NCI-H2107 treated with DMSO at 0.1 percent for 48 hours (cell line): Measurements from ENCODE around the gene GSTM2.
"Not testable (repeated sequence)": the region's sequence is repeated elsewhere in the genome, so short reads cannot be mapped to it uniquely, and the experiment has no call there.

Source experiments
- DNase-seq: peaks from one replicate; lab custom pipeline; 2025; ENCODE audit not compliant: unreplicated experiment; lab: John Stamatoyannopoulos, UW

GSTM2 gene

DNA sequence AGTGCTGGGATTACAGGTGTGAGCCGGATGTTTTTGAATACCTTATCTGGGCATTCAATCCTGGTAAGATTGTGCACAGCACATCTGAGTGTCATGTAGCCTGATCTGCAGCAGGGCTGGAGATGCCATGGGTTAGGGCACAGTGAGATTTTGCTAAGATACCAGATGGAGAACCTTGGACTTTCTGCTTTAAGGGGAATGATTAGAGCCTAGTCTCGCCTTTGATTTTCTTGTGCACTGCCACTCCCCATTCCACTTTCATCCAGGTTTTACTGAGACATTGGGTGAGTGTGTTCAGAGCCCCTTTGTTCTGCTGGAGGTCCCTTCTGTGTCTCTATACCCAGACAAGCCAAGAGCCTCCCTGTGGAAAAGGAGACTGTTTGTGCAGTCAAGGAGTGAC, 6.0 kb downstream of the GSTM2 start:
- not testable (repeated sequence) for DNase-seq

DNA sequence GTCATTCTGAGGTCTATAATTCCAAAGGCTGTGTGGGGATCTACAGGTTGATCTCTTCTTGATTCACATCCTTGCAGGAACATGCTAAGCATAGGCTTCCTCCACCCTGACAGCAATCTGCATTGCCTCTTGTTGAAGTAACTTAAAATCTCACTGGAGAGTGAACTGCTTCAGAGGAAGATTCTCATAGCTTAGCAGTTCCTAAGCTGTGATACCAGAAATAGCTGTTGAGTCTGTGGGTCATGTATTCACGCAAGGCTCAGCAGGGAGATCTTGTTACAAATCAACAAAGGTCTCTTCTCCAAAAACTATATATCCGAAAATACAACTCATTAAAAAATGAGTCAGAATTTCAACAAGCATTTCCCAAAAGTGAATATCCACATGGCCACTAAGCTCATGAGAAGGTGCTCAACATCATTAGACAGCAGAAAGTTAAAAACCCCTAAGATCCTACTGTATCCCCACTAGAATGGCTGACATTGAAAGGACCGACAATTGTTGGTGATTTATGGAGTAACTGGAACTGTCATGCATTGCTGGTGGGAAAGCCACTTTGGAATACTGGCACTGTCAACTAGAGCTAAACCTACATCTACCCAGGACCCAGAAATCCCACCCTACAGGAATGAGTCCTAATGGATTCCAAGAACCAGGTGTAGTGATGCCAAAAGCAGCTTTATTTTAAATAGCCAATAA, 9.0 kb downstream of the GSTM2 start:
- not testable (repeated sequence) for DNase-seq

DNA sequence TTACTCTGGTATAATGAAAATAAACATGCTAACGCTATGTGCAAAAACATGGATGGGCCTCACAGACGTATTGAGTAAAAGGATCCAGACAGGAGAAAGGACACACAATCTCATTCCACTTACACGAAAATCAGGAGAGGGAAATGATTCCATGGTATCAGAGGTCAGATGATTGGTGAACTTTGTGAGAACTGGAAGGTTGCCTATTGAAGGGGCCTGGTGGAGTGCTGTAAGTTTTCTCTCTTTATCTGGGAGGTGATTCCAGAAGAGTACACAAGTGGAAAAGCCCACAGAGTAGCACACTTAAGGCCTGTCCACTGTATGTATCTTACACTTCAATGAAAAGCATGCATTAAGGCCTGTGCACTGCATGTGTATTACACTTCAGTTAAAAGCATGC, 9.6 kb downstream of the GSTM2 start:
- no peak for DNase-seq

DNA sequence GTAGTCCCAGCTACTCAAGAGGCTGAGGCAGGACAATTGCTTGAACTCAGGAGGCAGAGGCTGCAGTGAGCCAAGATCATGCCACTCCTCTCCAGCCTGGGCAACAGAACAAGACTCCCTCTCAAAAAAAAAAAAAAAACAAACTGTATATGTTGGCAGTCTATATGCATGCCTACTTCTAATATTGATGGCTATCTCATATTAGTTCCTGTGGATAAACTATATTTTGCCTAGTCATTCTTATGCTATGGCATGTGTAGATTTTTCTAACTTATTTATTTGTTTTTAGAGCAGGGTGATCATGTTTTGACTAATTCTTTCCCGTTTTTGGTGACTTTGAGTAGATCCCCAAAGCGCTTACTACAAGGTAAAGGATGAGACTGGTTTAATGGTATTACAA, 10.8 kb downstream of the GSTM2 start:
- DNase-seq: not testable (repeated sequence)

DNA sequence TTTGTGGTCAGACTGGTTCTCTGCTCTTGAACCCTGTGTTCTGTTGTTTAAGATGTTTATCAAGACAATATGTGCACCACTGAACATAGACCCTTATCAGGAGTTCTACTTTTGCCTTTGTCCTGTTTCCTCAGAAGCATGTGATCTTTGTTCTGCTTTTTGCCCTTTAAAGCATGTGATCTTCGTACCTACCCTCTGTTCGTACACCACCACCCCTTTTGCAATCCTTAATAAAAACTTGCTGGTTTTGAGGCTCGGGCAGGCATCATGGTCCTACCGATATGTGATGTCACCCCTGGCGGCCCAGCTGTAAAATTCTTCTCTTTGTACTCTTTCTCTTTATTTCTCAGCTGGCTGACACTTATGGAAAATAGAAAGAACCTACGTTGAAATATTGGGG, 16.9 kb downstream of the GSTM2 start:
- DNase-seq: not testable (repeated sequence)

DNA sequence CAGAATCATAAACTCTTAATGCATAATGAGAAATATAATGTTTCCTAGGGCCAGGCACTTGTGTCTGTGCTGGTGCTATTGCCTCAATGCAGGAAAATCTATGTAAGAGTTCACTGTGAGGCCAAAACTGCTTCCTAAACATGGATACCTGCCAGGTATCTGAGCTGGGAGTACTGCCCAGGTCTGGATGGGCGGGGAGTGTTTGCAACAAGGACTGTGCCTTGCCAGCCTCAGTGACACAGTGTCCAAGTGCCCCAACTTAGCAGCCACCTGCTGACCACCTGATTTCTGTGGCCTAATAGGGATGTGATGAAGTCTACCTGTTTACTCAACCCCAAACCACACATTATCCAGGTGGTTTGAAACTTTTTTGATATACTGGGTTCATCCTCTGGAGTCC, 17.5 kb downstream of the GSTM2 start:
- not testable (repeated sequence) for DNase-seq

DNA sequence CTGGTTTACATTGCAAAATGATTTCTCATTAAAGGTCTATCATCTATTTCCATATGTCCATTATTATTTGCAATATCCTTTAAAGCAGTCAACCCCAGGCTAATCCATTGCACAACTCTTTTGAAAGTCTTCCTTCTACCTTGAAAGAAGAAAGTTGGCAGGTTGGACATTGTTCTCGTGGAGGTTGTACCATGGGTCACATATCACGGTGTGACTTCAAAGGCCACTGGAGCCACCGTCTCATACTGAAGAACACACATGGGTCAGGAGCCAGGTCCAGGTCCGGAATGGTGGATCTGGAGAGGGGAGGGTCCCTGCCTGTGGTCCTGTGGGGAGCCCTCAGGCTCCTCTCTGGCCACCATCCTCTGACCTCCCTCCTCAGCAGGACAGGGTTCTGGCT, 18.0 kb downstream of the GSTM2 start:
- not testable (repeated sequence) for DNase-seq

DNA sequence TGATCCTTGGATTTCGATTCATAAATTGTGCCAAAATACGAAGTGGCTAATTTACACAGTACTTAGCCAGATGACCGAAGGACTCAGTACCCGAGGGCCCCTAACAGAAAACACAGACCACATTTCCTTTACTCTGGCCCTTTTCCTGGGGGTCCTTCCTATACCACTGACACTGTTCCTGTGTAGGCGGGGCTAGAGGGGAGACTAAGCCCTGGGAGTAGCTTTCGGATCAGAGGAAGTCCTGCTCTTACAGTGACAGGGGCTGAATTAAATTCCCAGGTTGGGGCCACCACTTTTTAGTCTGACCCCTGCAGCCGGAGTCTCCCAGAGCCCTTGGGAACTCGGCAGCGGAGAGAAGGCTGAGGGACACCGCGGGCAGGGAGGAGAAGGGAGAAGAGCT, 19.3 kb downstream of the GSTM2 start:
- not testable (repeated sequence) for DNase-seq

DNA sequence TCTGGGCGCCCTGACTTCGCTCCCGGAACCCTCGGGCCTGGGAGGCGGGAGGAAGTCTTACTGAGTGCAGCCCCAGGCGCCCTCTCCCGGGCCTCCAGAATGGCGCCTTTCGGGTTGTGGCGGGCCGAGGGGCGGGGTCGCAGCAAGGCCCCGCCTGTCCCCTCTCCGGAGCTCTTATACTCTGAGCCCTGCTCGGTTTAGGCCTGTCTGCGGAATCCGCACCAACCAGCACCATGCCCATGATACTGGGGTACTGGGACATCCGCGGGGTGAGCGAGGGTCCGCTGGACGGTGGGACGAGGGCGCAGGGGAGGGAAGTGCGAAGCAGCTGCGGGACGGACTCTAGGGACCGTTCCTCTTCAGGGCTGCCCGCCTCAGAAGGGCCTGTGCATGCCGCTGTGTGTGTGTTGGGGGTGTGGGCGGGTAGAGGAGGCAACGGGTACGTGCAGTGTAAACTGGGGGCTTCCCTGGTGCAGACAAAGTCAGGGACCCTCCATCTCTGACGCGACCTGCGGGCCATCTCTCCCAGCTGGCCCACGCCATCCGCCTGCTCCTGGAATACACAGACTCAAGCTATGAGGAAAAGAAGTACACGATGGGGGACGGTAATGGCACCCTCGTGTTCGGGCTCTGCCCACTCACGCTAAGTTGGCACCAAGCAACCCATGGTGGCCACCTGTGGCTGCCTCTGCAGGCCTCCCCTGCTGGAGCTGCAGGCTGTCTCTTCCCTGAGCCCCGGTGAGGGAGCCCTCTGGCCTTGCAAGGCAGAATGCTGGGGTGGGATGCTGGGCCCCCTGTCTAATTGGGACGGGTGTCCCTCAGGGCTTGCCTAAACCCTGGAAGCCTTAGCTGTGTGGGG, 20.0 kb downstream of the GSTM2 start, which contains the start of gene GSTM1:
GSTM1 (plus strand) TSS at position 177 of the 859 bp plus-strand sequence; CDS start at position 234, 57 bp downstream.
- no peak for DNase-seq

DNA sequence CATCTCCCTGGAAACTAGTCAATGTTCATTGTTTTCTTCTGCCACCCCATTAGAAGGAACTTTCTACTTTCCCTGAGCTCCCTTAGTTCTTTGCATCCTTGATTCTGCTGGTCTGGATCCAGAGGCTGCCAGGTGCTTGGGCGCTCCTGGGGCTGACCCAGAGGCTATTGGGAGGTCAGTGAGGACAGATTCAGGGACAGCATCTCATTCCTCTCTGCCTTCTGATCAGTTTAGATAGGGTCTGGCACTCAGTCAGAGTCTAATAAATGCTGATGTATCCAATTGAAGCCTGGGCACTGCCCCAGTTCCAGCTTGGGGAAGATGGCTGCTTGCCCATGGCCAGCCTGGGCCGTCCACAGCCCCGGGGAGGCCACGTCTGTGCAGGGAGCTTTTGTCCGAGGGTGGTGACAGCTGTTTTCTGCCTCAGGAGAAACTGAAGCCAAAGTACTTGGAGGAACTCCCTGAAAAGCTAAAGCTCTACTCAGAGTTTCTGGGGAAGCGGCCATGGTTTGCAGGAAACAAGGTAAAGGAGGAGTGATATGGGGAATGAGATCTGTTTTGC, 22.1 kb downstream of the GSTM2 start:
- DNase-seq: no peak

DNA sequence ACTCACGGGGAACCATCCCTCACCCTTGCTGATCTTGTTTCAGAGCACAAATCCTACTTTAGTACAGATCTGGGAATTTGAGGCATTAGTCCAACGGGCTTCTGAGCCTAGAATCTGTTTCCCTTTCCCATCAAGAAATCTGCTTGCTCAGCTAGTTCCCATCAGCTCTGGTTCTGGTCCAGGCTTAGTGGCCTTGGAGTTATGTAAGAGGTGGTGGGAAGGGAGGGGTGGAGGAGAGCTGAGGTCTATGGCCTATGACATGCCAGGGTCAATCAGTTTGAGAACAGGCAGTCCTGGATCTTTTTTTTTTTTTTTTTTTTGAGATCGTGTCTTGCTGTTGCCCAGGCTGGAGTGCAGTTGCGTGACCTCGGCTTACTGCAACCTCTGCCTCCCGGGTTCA, 23.9 kb downstream of the GSTM2 start:
- DNase-seq: no peak

DNA sequence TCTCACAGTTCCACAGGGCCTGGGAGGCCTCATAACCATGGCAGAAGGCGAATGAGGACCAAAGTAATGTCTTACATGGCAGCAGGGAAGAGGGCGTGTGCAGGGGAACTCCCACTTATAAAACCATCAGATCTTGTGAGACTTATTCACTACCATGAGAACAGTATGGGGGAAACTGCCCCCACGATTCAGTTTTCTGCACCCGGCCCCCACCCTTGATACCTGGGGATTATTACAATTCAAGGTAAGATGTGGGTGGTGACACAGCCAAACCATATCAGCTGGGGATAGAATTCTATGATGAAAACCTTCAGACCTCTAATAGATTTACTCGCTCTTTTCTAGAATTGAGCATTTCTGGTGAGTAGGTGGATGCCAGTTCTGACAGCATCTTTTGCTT, 26.5 kb downstream of the GSTM2 start:
- DNase-seq: not testable (repeated sequence)

DNA sequence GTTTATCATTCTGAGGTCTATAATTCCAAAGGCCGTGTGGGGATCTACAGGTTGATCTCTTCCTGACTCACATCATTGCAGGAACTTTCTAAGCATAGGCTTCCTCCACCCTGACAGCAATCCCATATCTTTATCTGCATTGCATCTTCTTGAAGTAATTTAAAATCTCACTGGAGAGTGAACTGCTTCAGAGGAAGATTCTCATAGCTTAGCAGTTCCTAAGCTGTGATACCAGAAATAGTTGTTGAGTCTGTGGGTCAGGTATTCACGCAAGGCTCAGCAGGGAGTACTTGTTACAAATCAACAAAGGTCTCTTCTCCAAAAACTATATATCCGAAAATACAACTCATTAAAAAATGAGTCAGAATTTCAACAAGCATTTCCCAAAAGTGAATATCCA, 27.3 kb downstream of the GSTM2 start:
- DNase-seq: not testable (repeated sequence)

DNA sequence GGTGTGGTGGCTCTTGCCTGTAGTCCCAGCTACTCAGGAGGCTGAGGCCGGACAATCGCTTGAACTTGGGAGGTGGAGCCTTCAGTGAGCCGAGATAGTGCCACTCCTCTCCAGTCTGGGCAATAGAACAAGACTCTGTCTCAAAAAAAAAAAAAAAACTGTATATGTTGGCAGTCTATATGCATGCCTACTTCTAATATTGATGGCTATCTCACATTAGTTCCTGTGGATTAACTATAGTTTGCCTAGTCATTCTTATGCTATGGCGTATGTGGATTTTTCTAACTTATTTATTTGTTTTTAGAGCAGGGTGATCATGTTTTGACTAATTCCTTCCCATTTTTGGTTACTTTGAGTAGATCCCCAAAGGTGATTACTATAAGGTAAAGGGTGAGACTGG, 29.2 kb downstream of the GSTM2 start:
- no peak for DNase-seq

DNA sequence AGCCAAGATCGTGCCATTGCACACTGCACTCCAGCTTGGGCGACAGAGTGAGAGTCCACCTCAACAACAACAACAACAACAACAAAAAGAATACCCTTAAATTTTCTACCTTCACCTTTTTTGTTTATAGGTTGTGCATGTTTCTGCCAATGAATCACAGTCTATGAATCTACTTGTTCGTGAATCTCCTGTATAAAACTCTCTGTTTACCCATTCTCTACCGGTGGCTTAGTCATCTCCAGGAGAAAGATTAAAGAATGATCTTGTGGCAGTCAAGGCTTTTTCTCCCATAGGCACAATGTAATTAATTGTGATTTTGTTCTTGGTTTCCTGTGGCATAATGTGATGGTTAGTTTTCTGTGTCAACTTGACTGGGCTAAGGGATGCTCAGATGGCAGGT, 30.0 kb downstream of the GSTM2 start:
- DNase-seq: not testable (repeated sequence)

DNA sequence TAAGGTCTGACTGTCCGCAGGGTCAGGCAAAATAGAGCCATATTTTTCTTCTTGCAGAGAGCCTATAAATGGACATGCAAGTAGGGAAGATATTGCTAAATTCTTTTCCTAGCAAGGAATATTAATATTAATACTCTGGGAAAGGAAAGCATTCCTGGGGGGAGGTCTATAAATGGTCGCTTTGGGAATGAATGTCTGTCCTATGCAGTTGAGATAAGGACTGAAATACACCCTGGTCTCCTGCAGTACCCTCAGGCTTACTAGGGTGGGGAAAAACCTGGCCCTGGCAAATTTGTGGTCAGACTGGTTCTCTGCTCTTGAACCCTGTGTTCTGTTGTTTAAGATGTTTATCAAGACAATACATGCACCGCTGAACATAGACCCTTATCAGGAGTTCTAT, 35.1 kb downstream of the GSTM2 start:
- not testable (repeated sequence) for DNase-seq

DNA sequence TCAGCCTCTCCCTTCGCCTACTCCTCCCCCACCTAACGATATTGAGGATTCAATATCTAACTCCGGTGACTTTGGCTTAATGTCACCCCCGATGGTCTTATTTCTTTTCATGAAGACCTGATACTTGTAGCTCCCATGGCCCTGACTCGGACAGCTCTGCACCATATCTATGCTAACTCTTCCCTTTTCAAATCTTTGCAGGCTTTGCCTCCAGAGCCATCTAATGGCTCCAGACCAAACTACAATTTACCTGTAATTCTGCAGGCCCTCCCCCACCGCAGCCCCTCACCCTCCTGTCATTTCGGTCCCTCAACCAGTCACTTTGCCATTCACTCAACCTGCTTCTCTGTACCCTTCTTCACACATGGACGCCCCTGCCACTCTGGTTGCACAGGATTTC, 36.3 kb downstream of the GSTM2 start:
- DNase-seq: no peak

DNA sequence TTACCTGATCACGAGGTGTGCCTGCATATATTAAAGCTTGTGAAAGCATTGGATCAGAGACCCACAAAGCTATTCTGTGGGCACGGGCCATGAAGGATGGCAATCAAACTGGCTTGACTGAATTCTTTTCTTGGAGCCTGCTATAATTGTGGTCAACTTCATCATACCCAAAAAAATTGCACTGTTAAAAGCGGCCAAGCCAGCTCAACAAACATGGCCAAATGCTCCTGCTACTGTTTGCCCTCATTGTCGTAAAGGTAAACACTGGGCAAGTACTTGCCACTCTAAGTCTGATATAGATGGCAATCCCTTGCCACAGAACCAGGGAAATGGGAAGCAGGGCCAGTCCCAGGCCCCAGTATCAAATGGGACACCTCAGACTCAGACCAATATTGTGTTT, 37.6 kb downstream of the GSTM2 start:
- no peak for DNase-seq

DNA sequence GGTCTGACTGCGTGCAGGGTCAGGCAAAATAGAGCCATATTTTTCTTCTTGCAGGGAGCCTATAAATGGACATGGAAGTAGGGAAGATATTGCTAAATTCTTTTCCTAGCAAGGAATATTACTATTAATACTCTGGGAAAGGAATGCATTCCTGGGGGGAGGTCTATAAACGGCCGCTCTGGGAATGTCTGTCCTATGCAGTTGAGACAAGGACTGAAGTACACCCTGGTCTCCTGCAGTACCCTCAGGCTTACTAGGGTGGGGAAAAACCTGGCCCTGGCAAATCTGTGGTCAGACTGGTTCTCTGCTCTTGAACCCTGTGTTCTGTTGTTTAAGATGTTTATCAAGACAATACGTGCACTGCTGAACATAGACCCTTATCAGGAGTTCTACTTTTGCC, 41.1 kb downstream of the GSTM2 start:
- DNase-seq: not testable (repeated sequence)

DNA sequence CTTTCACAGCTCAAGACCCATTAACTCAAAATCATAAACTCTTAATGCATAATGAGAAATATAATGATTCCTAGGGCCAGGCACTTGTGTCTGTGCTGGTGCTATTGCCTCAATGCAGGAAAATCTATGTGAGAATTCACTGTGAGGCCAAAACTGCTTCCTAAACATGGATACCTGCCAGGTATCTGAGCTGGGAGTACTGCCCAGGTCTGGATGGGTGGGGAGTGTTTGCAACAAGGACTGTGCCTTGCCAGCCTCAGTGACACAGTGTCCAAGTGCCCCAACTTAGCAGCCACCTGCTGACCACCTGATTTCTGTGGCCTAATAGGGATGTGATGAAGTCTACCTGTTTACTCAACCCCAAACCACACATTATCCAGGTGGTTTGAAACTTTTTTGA, 42.0 kb downstream of the GSTM2 start:
- not testable (repeated sequence) for DNase-seq

DNA sequence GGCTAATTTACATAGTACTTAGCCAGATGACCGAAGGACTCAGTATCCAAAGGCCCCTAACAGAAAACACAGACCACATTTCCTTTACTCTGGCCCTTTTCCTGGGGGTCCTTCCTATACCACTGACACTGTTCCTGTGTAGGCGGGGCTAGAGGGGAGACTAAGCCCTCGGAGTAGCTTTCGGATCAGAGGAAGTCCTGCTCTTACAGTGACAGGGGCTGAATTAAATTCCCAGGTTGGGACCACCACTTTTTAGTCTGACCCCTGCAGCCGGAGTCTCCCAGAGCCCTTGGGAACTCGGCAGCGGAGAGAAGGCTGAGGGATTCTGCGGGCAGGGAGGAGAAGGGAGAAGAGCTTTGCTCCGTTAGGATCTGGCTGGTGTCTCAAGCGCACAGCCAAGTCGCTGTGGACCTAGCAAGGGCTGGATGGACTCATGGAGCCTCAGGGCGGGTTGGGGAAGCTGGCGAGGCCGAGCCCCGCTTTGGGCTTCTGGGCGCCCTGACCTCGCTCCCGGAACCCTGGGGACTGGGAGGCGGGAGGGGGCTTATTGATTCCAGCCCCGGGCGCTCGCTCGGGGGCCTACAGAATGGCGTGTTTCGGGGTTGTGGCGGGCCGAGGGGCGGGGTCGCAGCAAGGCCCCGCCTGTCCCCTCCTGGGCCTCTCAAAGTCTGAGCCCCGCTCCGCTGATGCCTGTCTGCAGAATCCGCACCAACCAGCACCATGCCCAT, 43.9 kb downstream of the GSTM2 start, which contains the start of gene GSTM5:
GSTM5 (plus strand) TSS at position 659 of the 728 bp plus-strand sequence; CDS start at position 721, 62 bp downstream.
- not testable (repeated sequence) for DNase-seq
